A673 (cell line): ENCODE results near the gene PRKCH. TPM values are rescaled to one million over a fixed set of nuclear protein-coding genes. Genes with fewer than 3 reads are reported as not detected.

ENCODE experiments used
- BruUV-seq: library from RNA; stranded (reverse); fragments of 400-500 nt; replicated peaks from 2 replicates; lab custom pipeline; 2021; lab: Mats Ljungman, UMichigan
- CTCF ChIA-PET: fragments of 300-600 bp; sonication (Branson Sonifier 250); formaldehyde crosslinking; loops from one replicate; lab custom pipeline; 2022; ENCODE audit warnings: antibody characterized with exemption; lab: Charles Lee
- POLR2A ChIA-PET: fragments of 300-600 bp; sonication (Branson Sonifier 250); formaldehyde crosslinking; loops from one replicate; lab custom pipeline; 2022; ENCODE audit warnings: antibody characterized with exemption; ENCODE audit not compliant: low non-redundant PET; lab: Charles Lee
- DNase-seq: peaks from one replicate; pipeline ENCODE4 v3.0.0-alpha.2; 2015; ENCODE audit warnings: low spot score
- H3K27ac ChIP-seq: fragments of 200-600 bp; sonication (generic); 2 replicates; pipeline ENCODE4 v1.5.1; 2016; ENCODE audit warnings: mixed run types, low read depth, mild to moderate bottlenecking, mixed read lengths, antibody characterized with exemption, low read length; ENCODE audit not compliant: poor library complexity, severe bottlenecking
- H3K27me3 ChIP-seq: fragments of 200-600 bp; sonication (generic); replicated peaks from 2 replicates; pipeline ENCODE4 v1.6.1; 2017; ENCODE audit warnings: mixed run types, low read depth, mild to moderate bottlenecking, mixed read lengths, antibody characterized with exemption, low read length; ENCODE audit not compliant: insufficient read depth, poor library complexity
- H3K36me3 ChIP-seq: fragments of 200-600 bp; sonication (generic); 2 replicates; pipeline ENCODE4 v1.6.1; 2016; ENCODE audit warnings: mixed run types, mild to moderate bottlenecking, mixed read lengths, antibody characterized with exemption, low read length; ENCODE audit not compliant: insufficient read depth, poor library complexity, severe bottlenecking
- H3K4me1 ChIP-seq: fragments of 200-600 bp; sonication (generic); 2 replicates; pipeline ENCODE4 v1.6.1; 2017; ENCODE audit warnings: mixed run types, mild to moderate bottlenecking, mixed read lengths, antibody characterized with exemption, low read length; ENCODE audit not compliant: insufficient read depth, poor library complexity, severe bottlenecking
- H3K4me3 ChIP-seq: fragments of 200-600 bp; sonication (generic); 2 replicates; pipeline ENCODE4 v1.5.1; 2016; ENCODE audit warnings: low read depth, mixed run types, mild to moderate bottlenecking, mixed read lengths, low read length; ENCODE audit not compliant: poor library complexity, severe bottlenecking
- H3K9me3 ChIP-seq: fragments of 200-600 bp; sonication (generic); 2 replicates; pipeline ENCODE4 v1.6.1; 2016; ENCODE audit warnings: mixed run types, low read depth, mild to moderate bottlenecking, mixed read lengths, antibody characterized with exemption, low read length; ENCODE audit not compliant: poor library complexity, severe bottlenecking
- EZH2 ChIP-seq: fragments of 200-600 bp; sonication (generic); IDR thresholded peaks from 2 replicates; pipeline ENCODE4 v1.6.1; 2017; ENCODE audit warnings: borderline replicate concordance, low read depth, mild to moderate bottlenecking, mixed read lengths, antibody characterized with exemption, low read length; ENCODE audit not compliant: poor library complexity, severe bottlenecking
- intact Hi-C: fragments of 100-400 bp; cut with micrococcal nuclease; formaldehyde crosslinking; loops from one replicate; pipeline ENCODE4 v1.10.0; 2022; ENCODE audit not compliant: unreplicated experiment
- total RNA-seq: library from RNA; stranded (reverse); gene quantifications from 2 replicates; pipeline ENCODE4 v1.2.3, GENCODE V29; 2021
- TF ChIP-seq, protein P1 (sequence below): fragments of 300-800, 200-600 bp; sonication (generic); conservative IDR thresholded peaks from 2 replicates; pipeline ENCODE4 v1.5.1; 2017; ENCODE audit warnings: low read depth, mild to moderate bottlenecking, antibody characterized with exemption, low read length, moderate library complexity, mixed read lengths

PRKCH gene
- total RNA-seq, 1 experiment from 2014 or later, result 1.8 TPM

- H3K4me3 ChIP-seq, result no peak overlapping the region
- no peaks in the 10 kb centered on the region for H3K27me3 ChIP-seq
- no peaks in the 10 kb centered on the region for H3K36me3 ChIP-seq
- DNase-seq, result no peak
- no TSS peak for BruUV-seq
- intact Hi-C loops, result no loop called here
- ChIA-PET POLR2A (no interaction called here), CTCF (no interaction called here)
- TF ChIP-seq, protein P1, sequence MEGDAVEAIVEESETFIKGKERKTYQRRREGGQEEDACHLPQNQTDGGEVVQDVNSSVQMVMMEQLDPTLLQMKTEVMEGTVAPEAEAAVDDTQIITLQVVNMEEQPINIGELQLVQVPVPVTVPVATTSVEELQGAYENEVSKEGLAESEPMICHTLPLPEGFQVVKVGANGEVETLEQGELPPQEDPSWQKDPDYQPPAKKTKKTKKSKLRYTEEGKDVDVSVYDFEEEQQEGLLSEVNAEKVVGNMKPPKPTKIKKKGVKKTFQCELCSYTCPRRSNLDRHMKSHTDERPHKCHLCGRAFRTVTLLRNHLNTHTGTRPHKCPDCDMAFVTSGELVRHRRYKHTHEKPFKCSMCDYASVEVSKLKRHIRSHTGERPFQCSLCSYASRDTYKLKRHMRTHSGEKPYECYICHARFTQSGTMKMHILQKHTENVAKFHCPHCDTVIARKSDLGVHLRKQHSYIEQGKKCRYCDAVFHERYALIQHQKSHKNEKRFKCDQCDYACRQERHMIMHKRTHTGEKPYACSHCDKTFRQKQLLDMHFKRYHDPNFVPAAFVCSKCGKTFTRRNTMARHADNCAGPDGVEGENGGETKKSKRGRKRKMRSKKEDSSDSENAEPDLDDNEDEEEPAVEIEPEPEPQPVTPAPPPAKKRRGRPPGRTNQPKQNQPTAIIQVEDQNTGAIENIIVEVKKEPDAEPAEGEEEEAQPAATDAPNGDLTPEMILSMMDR, result no peak
- no peak for TF ChIP-seq EZH2
- H3K4me1 ChIP-seq, result no peaks in the 10 kb centered on the region
- H3K9me3 ChIP-seq, result no peaks in the 10 kb centered on the region
- H3K27ac ChIP-seq, result no peak overlapping the region
Measured at GRCh38 chr14:61593330-61593729, 272.0 kb downstream of the PRKCH start.

DNA sequence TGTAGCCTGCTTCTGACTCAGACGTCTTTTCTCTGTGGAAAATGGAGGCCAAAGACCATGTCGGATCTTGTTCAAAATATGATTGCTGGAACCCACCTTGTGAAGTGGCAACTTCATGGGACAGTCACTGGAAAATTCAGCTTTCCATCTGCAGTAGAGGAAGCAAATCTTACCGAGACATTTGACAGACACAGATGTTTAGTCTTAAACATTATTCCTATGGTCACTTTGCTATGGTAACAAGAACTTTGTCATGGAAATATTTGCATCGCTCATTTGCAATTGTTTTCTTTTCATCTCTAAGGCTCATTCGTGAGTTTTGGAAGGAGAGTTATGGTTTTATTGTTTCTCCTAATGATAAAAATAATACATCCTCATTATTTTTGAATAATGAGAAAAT, 275.6 kb downstream of the PRKCH start:
- CTCF ChIA-PET, result no interaction called here

GRCh38 chr14:61598980-61599379, 277.6 kb downstream of the PRKCH start:
- intact Hi-C loops, result no loop called here
- H3K4me3 ChIP-seq, result no peak overlapping the region
- ChIA-PET POLR2A (interaction anchor here (0.6 kb wide), 1 partner anchor 543 kb away, joined by 3 read pairs; no protein-coding TSS in a partner anchor), CTCF (no interaction called here)
- no peaks in the 10 kb centered on the region for H3K9me3 ChIP-seq
- no peaks in the 10 kb centered on the region for H3K27me3 ChIP-seq
- H3K36me3 ChIP-seq, result no peaks in the 10 kb centered on the region
- peaks cover 19% of the 10 kb centered on the region for H3K4me1 ChIP-seq
- no TSS peak for BruUV-seq
- TF ChIP-seq, protein P1, result no peak
- TF ChIP-seq EZH2, result no peak
- no peak for DNase-seq
- H3K27ac ChIP-seq, result no peak overlapping the region

More for the DNA sequence above, 275.6 kb downstream of the PRKCH start:
- TF ChIP-seq, protein P1, result no peak
- TF ChIP-seq EZH2, result no peak
- Histone ChIP-seq H3K36me3 (no peaks in the 10 kb centered on the region), H3K9me3 (no peaks in the 10 kb centered on the region), H3K4me1 (peaks cover 5% of the 10 kb centered on the region), H3K27me3 (no peaks in the 10 kb centered on the region), H3K27ac (no peak overlapping the region), H3K4me3 (no peak overlapping the region)
- POLR2A ChIA-PET, result no interaction called here
- intact Hi-C loops, result no loop called here
- no TSS peak for BruUV-seq
- DNase-seq, result no peak
